HG03135 (cell line): ENCODE results near the gene TMEM40.
"Not testable (repeated sequence)": the region's sequence is repeated elsewhere in the genome, so short reads cannot be mapped to it uniquely, and the experiment has no call there.

Source experiments
- ATAC-seq: cut with Tn5 transposase; IDR thresholded peaks from one replicate; pipeline ENCODE4 v1.9.1; 2021; ENCODE audit warnings: mild to moderate bottlenecking, moderate library complexity; ENCODE audit not compliant: unreplicated experiment

The TMEM40 gene

GRCh38 chr3:12759097-12759679 is at the start of gene TMEM40:
TSS of gene TMEM40 (minus strand) at chr3:12759259. CDS start at chr3:12749832, 9,427 bp downstream.
- ATAC-seq = no peak

DNA sequence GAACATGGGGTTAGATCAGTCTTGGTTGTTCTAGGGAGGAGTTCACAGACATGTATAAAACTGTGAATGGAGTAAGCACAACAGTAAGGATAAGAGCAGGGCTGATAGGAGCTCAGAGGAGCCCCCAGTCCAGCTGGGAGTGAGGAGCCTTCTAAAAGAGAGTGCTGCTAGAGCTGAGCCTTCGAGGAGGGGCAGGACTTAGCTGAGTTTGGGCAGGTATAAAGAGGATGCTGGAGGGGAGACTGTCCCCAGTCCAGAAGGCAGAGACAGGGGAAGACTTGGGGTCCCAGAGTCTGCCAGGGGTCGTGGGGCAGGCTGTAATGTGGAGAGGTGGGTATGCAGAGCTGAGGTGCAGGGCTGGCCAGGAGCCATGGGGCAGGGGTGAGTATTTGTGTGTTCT is 49.5 kb upstream of the TMEM40 start:
- no peak for ATAC-seq

GRCh38 chr3:12807601-12808359 is 48.7 kb upstream of the TMEM40 start:
- ATAC-seq = no peak

GRCh38 chr3:12807066-12807465 is 48.0 kb upstream of the TMEM40 start:
- no peak for ATAC-seq

GRCh38 chr3:12803371-12803770 is 44.3 kb upstream of the TMEM40 start:
- no peak for ATAC-seq

DNA sequence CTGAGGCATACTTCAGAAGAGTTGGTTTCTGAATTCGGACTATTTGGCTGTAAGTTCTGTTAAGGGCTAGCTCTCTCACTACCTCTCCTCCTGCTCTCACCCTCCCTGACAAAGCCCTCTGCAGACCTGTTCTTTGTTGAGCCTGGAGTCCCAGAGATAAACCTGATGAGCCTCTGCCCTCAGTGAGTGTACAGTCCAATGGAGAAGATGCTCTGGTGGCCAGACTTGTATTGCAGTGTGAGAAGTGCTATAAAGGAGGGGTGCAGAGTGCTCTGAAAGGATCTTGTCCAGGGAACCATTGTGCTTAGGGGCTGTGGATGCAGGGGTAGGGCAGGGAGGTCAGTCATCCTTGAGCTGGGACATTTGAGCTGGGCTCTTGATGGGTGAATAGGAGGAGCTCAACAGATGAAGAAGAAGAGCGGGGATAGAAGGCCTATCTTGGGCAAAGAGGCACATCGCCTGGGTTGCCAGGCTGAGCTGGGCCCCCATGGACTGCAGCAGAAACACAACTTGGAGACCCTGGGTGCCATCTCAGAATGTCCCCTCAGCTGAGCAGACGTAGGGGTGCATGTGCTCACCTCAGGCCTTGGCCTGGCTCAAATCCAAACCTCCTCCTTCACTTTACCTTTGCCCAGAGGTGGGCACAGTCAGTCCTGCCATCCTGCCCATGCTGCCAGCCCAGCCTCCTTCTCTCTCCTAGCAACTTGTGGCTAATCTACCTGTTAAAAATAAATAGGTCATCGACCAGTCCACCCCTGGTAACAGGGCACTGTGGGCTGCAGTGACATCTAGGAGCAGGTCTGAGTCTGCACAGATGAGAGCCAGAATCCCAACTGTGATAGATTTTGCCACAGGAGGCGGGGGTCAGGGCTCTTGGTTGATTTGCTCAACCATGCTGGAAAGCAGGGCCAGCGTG is 40.7 kb upstream of the TMEM40 start:
- ATAC-seq = no peak

DNA sequence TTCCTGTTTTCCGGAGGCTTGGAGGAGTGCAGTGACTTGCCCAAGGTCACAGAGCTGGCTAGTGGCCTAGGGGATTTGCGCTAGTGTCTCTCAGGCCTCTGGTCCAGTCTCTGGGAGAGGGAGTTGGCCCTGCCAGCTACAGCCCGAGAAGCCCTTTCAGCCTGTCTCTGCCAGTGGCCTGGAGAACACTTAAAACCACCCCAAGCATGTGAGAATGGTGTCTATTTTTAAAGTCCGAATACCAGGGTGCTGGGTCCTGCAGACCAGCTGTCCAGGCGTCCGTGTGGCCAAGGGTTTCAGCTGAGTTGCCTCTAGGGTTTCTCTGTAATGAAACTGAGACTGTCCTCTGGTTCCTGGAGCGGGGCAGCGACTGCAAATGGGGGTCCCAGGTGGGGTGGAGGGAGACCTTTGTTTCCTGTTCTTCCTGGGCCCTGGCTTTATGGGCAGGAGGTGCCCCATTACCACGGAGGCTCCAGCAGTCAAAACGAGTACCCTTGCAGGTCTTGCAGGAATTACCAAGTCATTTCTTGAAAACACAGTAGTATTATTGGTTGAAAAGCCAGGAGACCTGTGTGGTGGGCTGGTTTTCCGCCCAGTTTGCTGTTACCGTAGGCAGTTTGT is 39.6 kb upstream of the TMEM40 start:
- ATAC-seq = no peak

DNA sequence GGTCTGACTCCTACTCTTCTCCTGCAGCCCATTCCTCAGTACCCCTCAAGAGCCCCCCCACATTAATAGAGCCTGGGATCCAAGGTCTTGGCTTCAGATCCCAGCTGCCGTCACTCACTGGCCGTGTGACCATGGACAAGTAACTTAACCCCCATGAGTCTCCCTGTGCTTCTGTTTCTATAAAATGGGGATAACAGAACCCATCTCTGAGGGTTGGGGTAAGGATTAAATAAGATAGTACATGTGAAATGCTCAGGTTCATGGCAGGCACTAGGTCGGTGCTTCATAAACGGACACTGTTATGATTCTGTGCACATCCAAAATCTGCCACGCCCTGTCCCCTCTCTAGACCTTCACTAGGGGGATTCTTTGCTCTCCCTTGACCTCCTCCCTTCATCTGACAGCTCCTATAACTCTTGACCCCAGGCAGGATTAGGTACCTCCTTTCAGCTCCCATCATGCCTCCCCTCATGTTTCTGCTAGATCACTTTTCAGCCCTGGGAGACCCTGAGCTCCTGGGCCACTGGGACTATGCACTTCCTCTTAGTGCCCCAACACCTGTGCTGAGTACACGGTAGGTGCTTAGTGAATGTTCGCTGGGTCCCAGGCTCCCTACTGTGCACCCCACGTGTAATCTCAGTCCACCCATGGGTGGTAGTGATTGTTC is 39.0 kb upstream of the TMEM40 start:
- ATAC-seq = no peak

GRCh38 chr3:12797124-12797891 is 38.2 kb upstream of the TMEM40 start:
- ATAC-seq = no peak

DNA sequence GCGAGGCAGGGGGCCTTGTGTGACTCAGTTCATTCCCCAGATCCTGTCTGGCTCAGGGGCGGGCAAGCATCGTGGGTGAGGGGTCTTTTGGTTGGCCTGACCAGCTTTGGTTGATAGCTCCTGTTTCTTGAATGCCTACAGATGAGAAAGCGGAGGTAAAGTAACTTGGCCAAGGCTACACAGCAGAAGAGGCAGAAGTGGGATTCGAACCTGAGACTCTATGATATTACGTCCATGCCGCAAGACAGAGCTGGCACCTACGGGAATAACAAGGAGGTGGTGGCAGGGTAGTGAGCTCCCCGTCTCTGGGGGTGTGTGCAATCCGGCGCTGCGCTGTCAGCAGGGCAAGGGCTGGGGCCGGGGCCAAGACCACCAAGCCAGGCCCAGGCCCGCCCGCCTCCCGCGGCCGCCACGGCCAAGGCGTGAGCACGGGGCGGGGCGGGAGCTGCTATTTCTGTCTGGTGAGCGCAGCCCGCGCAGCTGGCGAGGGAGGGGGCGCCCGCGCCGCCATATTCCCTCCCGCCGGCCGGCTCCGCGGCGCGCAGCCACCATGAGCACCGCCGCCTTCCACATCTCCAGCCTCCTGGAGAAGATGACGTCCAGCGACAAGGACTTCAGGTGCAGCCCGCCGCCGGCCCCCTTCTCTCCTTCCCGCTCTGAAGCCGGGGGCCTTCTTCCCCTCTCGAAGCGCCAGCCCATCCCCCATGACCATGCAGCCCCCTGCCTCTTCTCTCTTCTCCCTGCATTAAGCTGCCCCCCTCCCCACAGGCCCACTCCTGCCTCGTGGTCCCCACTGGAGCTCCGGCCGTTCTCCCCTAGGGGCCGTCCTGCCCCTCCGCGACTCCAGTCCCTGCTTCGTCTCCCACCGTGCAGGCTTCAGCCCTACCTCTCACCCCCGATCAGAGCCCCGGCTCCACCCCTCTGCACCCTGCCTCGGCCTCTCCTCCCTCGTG is 37.4 kb upstream of the TMEM40 start, which contains the start of gene CAND2:
CAND2 (plus strand) TSS at position 510 of the 953 bp plus-strand sequence; CDS start at position 551, 41 bp downstream.
- no peak for ATAC-seq

DNA sequence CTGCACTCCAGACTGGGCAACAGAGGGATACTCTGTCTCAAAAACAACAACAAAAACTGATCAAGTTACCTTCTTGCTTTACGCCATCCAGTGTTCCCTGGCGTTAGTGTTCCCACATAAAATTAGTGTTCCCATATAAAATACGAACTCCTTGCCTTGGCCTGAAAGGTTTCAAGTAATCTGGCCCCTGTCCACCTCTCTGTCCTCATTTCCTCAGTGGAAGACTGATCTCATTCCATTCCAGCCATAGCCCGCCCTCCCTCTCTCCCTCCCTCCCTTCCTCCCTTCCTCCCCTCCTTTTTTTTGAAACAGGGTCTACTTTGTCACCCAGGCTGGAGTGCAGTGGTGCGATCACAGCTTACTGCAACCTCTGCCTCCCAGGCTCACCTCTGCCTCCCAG is 34.6 kb upstream of the TMEM40 start:
- no peak for ATAC-seq

GRCh38 chr3:12791430-12791829 is 32.4 kb upstream of the TMEM40 start:
- no peak for ATAC-seq

GRCh38 chr3:12787967-12788690 is 29.1 kb upstream of the TMEM40 start:
- not testable (repeated sequence) for ATAC-seq

DNA sequence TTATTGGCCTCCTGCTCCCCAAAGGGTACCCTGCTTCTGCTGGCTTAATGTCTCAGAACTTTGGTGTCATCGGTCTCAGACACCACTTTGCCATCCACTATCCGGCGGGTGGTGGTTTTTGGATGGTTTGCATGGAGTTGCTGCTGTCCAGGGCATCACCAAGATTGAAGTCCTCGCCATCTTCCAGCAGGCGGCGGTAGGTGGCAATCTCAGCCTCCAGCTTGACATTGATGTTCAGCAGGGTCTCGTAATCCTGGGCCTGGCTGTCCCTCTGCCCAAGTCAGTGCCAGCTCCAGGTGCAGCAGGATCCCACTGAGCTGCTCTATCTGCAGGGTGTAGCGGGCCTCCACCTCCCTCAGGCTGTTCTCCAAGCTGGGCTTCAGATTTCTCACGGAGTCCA is 28.3 kb upstream of the TMEM40 start:
- ATAC-seq = not testable (repeated sequence)

- ATAC-seq = no peak
These were observed 26.0 kb upstream of the TMEM40 start for GRCh38 chr3:12785096-12785495.

- no peak for ATAC-seq
These were observed 23.2 kb upstream of the TMEM40 start for GRCh38 chr3:12782172-12782815.

GRCh38 chr3:12780751-12781150 is 21.7 kb upstream of the TMEM40 start:
- ATAC-seq = no peak
